OCI-M1 (cell line): ENCODE data around the gene FJX1.

Experiments
- DNase-seq: peaks from one replicate; lab custom pipeline; 2025; lab: John Stamatoyannopoulos, UW

Gene FJX1

GRCh38 chr11:35608502-35608901 is 9.8 kb upstream of the FJX1 start:
- DNase-seq = no peak

GRCh38 chr11:35609656-35610055 is 8.6 kb upstream of the FJX1 start:
- no peak for DNase-seq

GRCh38 chr11:35610631-35611030 is 7.6 kb upstream of the FJX1 start:
- no peak for DNase-seq

GRCh38 chr11:35611741-35612140 is 6.5 kb upstream of the FJX1 start:
- DNase-seq = no peak

GRCh38 chr11:35614939-35615569 is 3.2 kb upstream of the FJX1 start:
- DNase-seq = no peak

- DNase-seq = peak; percentile 74
These were observed 2.0 kb upstream of the FJX1 start for GRCh38 chr11:35615921-35616900.

GRCh38 chr11:35617316-35617686 is 959 bp upstream of the FJX1 start:
- no peak for DNase-seq

GRCh38 chr11:35618497-35619115 is 346 bp downstream of the FJX1 start:
- DNase-seq = peak; percentile 43

- peak; percentile 43 for DNase-seq
These were observed 1.0 kb downstream of the FJX1 start for GRCh38 chr11:35619116-35619854.

- DNase-seq = no peak
These were observed 1.8 kb downstream of the FJX1 start for GRCh38 chr11:35619855-35620640.

- DNase-seq = no peak
These were observed 2.5 kb downstream of the FJX1 start for GRCh38 chr11:35620795-35621194.

- DNase-seq = no peak
These were observed 3.4 kb downstream of the FJX1 start for GRCh38 chr11:35621620-35622019.

- no peak for DNase-seq
These were observed 3.8 kb downstream of the FJX1 start for GRCh38 chr11:35622070-35622469.

- DNase-seq = peak; percentile 31
These were observed 5.4 kb downstream of the FJX1 start for GRCh38 chr11:35623621-35624168.

- DNase-seq = no peak
These were observed 6.1 kb downstream of the FJX1 start for GRCh38 chr11:35624316-35624715.

- DNase-seq = no peak
These were observed 6.5 kb downstream of the FJX1 start for GRCh38 chr11:35624781-35625180.

GRCh38 chr11:35626501-35626900 is 8.2 kb downstream of the FJX1 start:
- DNase-seq = peak; percentile 28

GRCh38 chr11:35629511-35629910 is 11.3 kb downstream of the FJX1 start:
- no peak for DNase-seq

- no peak for DNase-seq
These were observed 11.7 kb downstream of the FJX1 start for GRCh38 chr11:35629914-35630313.

- DNase-seq = no peak
These were observed 13.6 kb downstream of the FJX1 start for GRCh38 chr11:35631891-35632290.

GRCh38 chr11:35632301-35632700 is 14.0 kb downstream of the FJX1 start:
- DNase-seq = no peak
